Astrocyte of the spinal cord (primary cell): Measurements from ENCODE around the gene PCBP4.

Experiments
- DNase-seq: peaks from one replicate; pipeline ENCODE4 v3.0.0; 2011; ENCODE audit warnings: low read depth, low spot score
- H3K4me3 ChIP-seq: 2 replicates; pipeline ENCODE4 v1.5.1; 2011; ENCODE audit warnings: low read depth, mild to moderate bottlenecking, low read length, moderate library complexity
- in situ Hi-C: cut with HindIII; loops from 2 replicates; pipeline ENCODE4 v1.10.0; 2017; ENCODE audit warnings: low sequenced_read_pairs
- TF ChIP-seq, protein P1 (sequence below): IDR thresholded peaks from 2 replicates; pipeline ENCODE4 v1.5.1; 2012; ENCODE audit warnings: low read depth, mild to moderate bottlenecking, low read length, inconsistent platforms

PCBP4 gene

DNA sequence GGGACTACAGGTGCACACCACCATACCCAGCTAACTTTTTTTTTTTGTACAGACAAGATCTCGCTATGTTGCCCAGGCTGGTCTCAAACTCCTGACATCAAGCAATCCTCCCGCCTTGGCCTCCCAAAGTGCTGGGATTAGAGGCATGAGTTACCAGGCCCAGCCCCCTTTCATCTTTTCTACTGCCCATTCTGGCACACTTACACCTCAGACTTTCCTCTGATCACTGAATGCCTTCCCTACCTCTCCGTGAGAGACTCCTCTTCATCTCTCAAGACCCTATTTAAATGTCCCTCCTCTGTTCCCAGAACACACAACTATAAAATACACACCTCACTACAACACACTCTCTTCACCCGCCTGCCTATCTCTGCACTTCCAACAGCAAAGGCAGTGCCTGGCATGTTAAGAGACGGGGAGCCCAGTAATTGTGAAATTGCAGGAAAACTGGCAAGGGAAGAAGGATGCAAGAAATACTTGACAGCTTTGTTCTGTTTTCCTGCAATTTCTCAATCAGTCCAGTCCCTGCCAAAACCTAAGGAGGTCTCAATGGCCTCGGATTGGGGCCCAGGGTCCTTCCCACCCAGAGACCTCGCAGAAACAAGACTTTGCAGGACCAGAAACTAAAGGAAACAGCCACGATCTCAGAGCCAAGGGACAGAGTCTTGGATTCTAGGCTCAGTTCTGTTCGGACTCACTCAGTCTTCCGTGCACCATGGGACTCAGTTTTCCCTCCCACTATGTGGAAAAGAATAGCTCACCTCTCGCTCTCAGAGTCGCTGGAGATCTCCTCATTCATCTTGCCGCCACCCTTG lies 26.4 kb downstream of the PCBP4 start:
- in situ Hi-C loops, result no loop called here
- H3K4me3 ChIP-seq, result peak overlapping the region; percentile 80
- DNase-seq, result no peak
- TF ChIP-seq, protein P1, sequence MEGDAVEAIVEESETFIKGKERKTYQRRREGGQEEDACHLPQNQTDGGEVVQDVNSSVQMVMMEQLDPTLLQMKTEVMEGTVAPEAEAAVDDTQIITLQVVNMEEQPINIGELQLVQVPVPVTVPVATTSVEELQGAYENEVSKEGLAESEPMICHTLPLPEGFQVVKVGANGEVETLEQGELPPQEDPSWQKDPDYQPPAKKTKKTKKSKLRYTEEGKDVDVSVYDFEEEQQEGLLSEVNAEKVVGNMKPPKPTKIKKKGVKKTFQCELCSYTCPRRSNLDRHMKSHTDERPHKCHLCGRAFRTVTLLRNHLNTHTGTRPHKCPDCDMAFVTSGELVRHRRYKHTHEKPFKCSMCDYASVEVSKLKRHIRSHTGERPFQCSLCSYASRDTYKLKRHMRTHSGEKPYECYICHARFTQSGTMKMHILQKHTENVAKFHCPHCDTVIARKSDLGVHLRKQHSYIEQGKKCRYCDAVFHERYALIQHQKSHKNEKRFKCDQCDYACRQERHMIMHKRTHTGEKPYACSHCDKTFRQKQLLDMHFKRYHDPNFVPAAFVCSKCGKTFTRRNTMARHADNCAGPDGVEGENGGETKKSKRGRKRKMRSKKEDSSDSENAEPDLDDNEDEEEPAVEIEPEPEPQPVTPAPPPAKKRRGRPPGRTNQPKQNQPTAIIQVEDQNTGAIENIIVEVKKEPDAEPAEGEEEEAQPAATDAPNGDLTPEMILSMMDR, result no peak

DNA sequence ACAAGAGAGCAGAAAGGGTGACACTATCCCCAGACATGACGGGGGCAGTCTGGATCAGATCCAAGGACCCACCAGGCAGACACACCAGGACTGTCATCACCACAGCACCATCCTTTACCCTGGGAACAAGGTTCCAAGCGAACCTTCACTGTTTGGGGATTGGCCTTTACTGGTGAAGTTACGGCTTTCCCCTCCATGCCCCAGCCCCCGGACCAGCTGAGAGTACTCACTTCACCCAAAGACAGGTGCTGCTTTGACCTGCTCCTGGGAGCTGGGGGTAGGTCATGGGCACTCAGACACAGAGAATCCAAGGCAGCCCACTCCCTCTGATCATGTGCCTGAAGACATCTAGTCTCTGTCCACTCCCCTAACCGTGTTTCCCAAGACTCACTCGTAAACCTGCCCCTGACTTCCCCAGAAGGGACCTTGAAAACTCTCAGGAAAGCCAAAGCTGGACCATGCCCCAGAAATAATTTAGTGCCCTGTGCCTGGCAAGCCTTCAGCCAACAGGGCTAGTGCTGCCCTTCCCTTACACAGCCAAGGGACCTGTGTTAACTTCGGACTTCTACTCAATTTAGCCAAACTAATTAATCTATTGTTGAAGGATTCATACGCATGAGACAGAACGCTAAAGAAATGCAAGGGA lies 28.4 kb downstream of the PCBP4 start:
- H3K4me3 ChIP-seq, result no peak overlapping the region
- no peak for DNase-seq
- TF ChIP-seq, protein P1, result no peak
- in situ Hi-C loops, result no loop called here

DNA sequence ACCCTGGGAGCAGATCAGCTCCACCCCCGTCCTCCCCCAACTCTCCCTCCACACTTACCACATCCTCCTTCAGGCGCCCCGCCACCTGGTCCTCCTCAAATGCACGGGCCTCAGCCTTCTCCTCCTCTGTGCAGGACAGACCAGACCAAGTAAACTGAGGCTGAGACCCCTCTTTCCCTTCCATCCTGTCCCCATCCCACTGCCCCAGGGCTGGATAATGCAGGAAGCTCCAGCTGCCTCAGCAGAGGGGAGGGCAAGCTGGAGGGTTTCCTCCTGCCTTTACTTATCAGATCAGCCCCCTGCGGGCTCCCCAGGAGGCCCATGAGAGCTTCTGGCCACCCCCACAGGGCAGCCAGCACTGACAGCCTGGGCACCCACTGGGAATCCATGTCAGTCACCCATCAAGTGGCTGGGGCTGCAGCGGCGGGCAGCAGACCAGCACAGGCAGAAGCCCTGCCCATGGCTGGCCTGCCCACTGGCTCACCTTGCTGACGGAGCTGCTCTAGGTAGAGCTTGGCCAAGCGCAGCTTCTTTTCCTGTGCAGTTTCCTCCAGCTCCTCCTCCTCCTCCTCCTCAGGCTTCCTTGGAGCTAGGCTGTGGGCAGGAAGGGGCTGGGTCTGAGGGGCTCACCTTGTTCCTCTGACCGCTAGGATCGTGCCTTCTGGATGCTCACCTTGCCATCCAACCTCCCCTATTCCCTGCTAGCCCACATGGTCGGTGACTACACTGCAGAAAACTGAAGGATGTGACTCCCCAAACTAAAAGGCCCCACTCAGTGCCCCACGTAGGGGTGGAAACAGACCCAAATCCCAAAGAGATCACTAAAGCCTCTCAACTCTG lies 29.4 kb downstream of the PCBP4 start:
- TF ChIP-seq, protein P1, result no peak
- no peak for DNase-seq
- in situ Hi-C loops, result no loop called here
- H3K4me3 ChIP-seq, result no peak overlapping the region

DNA sequence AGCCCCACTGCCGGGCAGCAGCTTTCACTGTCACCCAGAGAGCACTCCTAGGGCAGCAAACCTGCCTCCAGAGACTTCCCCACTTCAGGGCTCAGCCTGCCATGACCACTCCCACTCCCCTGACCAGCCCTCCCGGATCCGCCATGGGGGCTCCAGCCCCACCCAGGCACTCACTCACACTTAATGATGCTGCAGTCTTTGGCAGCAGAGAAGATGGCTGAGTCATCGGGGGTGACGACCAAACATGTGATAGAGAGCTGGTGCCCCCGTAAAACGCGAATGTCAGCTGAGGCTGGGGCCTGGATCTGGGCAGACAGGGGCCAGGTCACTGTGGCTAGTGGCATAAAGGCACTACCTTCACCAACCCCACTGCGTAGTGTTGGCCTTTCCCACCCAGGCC lies 30.2 kb downstream of the PCBP4 start:
- in situ Hi-C loops, result no loop called here
- DNase-seq, result no peak
- no peak overlapping the region for H3K4me3 ChIP-seq
- TF ChIP-seq, protein P1, result no peak

DNA sequence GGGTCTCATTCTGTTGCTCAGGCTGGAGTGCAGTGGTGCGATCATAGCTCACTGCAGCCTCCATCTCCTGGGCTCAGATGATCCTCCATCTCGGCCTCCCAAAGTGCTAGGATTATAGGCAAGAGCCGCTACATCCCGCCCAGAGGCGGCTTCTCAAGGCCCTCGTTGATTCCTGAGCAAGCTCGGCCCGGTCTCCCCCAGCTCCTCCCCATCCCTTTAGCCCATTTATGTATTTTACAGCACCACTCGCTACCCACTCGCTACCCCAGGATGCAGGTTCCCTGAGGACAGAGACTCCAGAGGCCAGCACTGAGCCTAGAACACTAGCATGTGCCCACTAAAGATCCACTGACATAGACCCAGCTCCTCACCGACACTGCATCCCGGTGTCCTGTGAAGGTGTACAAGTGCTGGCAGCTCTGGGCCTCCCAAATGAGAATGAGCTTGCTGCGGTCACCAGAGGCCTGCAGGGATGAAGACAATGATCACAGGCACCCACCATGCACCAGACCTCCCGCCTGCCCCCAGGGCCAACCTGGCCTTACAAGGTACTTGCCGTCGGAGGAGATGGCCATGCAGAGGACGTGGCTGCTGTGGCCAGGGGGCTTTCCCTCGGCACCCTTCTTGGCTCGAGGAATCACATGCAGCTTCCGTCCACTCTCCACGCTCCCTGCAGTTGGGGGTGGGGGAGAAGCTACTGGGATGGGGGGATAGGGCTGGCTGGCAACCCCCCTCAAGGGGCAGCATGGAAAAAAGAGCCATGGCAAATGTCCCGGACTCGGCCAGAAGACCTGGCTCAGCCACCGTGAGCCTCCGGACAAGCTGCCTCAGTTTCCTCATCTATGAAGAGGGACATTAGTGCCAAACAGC lies 31.1 kb downstream of the PCBP4 start:
- no peak for DNase-seq
- TF ChIP-seq, protein P1, result no peak
- H3K4me3 ChIP-seq, result no peak overlapping the region
- in situ Hi-C loops, result no loop called here
